ENCODE results near the gene MTA2.

Gene MTA2

DNA sequence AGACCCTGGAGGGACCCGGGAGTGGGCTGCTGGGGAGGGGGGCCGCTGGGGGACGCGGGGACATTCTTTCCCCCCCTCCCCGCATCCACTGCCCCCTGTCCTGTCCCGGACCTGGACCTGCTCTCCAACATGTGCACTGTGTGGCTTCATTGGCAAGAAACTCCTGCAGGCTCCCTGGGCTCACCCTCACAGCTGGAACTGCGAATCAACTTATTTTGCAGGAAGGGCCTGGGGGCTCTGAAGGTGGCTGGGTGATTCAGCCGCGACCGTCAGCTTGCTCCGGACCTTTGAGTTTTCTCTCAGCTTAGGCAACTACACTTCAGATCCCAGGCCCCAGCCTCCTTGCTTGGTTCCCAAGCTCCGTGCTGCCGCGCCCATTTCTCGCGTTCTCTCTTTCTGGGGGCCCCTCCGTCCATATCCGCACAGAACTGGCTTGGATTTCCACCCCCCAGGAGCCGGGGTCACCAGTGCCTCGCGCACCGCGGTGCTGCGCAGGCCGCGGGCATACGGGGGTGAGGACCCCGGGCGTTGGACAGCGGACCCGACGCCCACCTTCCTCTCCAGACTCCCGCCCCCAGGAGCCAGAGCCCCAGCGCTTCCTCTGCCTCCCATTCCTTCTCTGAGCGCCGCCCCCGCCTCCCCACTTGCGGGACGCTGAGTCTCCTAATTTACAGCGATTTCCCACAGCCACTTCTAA is 54.6 kb downstream of the MTA2 start:
- DNase-seq (ENCODE audit: low read depth), result no peak

DNA sequence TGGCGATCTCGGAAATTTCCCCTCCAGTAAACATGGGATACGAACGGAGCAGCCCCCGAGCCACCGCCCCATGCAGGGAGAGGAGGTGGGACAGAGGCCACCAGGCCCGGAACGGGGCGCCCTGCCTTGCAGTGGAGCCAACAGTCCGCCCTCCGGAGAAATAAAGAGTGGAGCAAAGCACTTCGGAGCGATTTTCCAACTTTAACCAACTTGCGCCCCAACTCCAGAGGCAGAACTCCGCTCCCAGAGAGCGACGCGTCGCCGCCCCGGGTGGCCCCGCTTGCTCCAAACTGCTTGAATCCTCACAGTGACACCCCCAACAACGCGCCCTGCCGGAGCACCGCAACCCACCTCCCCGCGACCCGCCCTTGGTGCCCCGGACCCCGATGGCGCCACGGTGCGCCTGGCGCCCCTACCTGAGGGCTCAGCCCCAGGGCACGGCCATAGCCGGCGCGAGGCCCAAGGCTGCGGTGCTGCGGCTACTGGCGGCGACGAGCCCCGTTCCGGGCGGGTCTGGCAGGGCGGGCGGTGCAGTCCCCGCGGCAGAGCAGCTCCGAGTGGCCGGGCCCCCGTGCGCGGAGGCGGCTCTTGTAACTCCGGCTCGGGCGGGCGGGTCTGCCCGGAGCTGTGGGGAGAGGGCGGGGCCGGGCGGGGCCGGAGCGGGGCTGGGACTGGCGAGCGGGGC is 55.3 kb downstream of the MTA2 start, which contains the start of gene AHNAK:
TSS of gene AHNAK (minus strand) at position 563 of the 685 bp plus-strand sequence. CDS start 10,708 bp downstream, outside the sequence.
- DNase-seq (ENCODE audit: low read depth), result no peak

DNA sequence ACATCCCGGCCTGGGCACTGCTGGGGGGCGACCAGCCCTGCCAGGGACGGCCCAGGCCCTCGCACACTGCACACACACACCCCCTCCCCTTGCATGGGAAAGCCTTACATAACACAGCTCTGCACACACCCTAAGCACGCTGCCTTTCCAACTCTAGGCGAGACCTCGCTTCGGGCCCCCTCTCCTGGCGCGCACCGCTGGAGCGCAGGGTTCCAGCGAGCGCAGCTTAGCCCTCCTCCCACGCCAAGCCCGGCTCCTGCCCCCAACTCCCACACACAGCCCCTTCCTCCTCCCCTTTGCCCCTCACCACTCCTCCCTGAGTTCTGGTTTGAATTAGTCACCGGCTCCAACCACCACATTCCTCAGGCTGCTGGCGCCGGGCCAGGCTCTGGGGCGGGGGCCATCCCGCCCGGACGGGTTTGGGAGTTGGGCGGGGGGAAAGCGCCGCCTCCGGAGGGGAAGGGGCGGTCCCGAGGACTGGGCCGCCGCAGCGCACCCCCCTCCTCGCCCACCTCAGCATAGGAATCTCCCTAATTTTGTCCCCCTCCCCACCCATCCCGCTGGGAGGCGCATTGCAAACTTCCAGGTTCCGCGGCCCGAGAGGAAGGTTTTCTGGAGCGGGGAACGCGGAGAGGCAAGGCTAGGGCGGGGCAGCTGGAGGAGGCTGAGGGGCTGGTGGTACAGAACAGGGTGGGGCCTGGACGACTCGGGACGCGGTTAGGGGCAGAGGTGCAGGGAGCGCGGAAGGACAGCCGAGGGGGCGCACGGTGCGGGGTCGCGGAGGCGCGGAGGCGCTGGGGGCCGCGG is 56.0 kb downstream of the MTA2 start:
- peak; percentile 56 for DNase-seq (ENCODE audit: low read depth)

DNA sequence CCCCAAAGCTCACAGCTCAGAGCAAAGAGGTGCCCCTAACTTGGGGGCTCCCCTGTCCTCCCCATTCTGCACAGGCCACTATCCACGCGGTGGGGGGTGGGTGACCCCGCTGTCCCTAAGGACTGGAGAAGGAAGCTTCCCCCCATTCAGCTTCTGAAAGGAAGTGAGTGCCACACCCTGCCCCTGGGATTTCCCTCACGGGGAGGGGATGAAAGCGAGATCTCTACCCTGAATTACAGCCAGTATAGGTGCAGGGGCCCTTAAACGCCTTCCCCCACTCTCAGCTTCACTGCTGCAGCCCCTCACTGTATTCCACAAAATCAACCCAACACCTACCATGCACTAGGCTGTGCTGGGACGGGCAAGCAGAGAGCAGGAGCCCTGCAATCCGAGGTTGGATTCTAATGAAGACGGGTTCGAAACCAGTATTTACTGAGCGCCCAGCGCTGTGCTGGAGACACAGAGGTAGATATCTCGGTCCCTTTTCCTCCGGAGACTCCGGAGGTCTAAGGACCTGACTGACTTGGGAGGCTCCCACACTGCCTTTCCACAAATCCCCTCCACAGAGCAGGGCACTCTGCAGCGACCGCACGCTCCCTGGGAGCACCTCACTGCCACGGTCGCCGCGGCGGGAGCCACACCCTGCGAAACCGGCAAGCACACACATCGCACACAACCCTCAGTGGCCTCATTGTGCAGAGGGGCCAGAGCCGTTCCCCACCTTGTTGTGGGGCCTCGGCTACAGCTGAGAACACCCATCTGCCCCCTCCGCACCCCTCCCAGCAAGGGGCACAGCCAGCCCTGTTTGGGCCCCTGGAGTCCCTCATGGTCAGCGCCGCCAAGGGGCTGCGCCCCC is 56.9 kb downstream of the MTA2 start:
- DNase-seq (ENCODE audit: low read depth), result no peak

DNA sequence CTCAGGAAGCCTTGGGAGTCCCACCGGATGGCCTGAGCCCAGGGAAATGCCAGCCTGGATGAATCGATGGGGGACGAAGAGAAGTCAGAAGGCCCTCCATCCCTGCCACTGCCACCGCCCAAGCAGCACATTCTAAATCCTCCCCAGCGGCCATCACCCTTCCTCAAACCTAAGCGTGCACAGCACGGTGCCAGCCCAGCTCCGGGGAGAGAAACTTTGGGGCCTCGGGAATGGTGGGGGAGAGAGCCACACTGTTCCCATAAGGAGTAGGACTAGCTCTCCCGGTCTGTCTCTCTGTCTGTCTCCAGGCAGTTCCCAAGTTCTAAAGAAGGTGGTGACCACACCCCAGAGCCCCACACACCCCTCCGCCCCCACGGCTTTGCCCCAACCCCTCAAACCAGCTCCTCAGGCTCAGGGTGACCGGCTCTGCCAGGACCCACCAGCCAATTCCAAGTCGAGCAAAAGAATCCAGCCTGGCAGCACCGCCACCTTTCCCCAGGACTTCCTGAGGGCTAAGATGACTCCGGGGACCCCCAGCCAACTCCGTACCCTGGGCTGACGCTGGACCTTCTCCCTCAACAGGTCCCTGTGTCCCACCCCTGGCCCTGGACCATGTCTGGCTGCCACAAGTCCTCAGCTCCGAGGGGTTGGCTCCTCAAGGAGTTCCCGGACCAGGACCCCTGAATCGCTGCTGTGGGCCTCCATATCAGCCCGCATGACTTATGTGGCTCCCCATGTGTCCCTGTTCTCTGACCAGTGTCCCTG is 57.8 kb downstream of the MTA2 start:
- DNase-seq (ENCODE audit: low read depth), result no peak
